Stimulated activated CD8-positive, alpha-beta memory T cell treated with anti-CD3 and anti-CD28 coated beads, Interleukin-12 subunit alpha, Interleukin-12 subunit beta, amount 100 ng/mL, for 4 hours (primary cell): ENCODE data around the gene SPTY2D1.

Source experiments
- DNase-seq: peaks from one replicate; pipeline ENCODE4 v3.0.0-alpha.2; 2020; ENCODE audit warnings: low read depth

The SPTY2D1 gene

GRCh38 chr11:18564149-18564548, 70.0 kb downstream of the SPTY2D1 start:
- no peak for DNase-seq

DNA sequence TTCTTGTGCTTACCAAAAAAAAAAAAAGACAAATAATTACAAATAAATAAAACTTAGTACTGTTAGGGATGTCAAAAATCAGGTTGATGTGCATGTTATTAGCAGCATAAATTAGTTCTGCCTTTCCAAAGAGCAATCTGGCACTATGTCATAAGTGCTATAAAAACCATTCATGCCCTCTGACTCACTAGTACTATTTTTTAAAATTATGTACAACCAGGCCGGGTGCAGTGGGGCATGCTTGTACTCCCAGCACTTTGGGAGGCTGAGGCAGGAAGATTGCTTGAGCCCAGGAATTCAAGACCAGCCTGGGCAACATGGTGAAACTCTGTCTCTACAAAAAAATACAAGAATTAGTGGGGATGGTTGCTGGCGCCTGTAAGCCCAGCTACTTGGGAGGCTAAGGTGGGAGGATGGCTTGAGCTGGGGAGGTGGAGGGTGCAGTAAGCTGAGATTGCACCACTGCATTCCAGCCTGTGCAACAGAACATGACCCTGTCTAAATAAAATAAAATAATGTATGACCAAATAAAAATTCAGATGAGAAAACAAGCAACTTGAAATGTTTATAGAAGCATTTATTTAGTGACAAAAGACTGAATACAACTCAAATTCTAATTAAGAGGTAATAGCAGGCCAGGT, 70.9 kb downstream of the SPTY2D1 start:
- no peak for DNase-seq
